ENCODE data around the gene EPB41L3. TPM values are rescaled to one million over a fixed set of nuclear protein-coding genes. Genes with fewer than 3 reads are reported as not detected.

The EPB41L3 gene
- total and polyA plus RNA-seq, 2 experiments from 2014 or later = 8.0 to 11.7 TPM

- H3F3A ChIP-seq (replicated peaks; ENCODE audit: low read depth) = no peaks in the 10 kb centered on the region
- H3K27me3 ChIP-seq (ENCODE audit: insufficient read depth) = no peaks in the 10 kb centered on the region
- H4K20me1 ChIP-seq (replicated peaks; ENCODE audit: insufficient read depth) = no peaks in the 10 kb centered on the region
- Mint-ChIP-seq H3K4me3 (no peak overlapping the region), H3K9me3 (no peaks in the 10 kb centered on the region), H3K36me3 (ENCODE audit: low read depth) (no peaks in the 10 kb centered on the region), H3K27ac (0 out of 2 replicates have a peak overlapping the region, but pooled peaks have one; percentile 14), H3K27me3 (ENCODE audit: insufficient read depth, low read depth, poor library complexity) (no peaks in the 10 kb centered on the region), H3K4me1 (peaks cover 23% of the 10 kb centered on the region)
- H3K36me3 ChIP-seq (ENCODE audit: insufficient read depth) = no peaks in the 10 kb centered on the region
- no peak overlapping the region for H3K27ac ChIP-seq (ENCODE audit: low read depth)
- no peak for DNase-seq (ENCODE audit: low spot score)
- no peaks in the 10 kb centered on the region for H3K79me2 ChIP-seq (replicated peaks; ENCODE audit: insufficient read depth)
- no peaks in the 10 kb centered on the region for H3K9me2 ChIP-seq (ENCODE audit: insufficient read depth)
- no peak overlapping the region for H2AFZ ChIP-seq
- H3K4me1 ChIP-seq (ENCODE audit: insufficient read depth) = no peaks in the 10 kb centered on the region; the same call in 1 of the 2 replicates
- H3K4me2 ChIP-seq = no peak overlapping the region
- no peak for ATAC-seq
- no peak for TF ChIP-seq EZH2phosphoT487 (IDR thresholded peaks at IDR 0.05; ENCODE audit: unreplicated experiment)
- TF ChIP-seq ZNF462 (CRISPR knock-in tag; IDR thresholded peaks at IDR 0.05) = no peak
- TF ChIP-seq EZH2 (IDR thresholded peaks at IDR 0.05; ENCODE audit: low read depth, unreplicated experiment) = no peak
- no peak for TF ChIP-seq REST (IDR thresholded peaks at IDR 0.05; ENCODE audit: unreplicated experiment)
- TF ChIP-seq CTCF (conservative IDR thresholded peaks at IDR 0.05; ENCODE audit: low read depth in 2 of 2) = no peak
- no peak for TF ChIP-seq ZNF114 (CRISPR knock-in tag; IDR thresholded peaks at IDR 0.05)
- no peak for TF ChIP-seq ZNF331 (CRISPR knock-in tag; IDR thresholded peaks at IDR 0.05; ENCODE audit: low read depth)
- no peak for TF ChIP-seq ETS1 (IDR thresholded peaks at IDR 0.05)
- no peak for TF ChIP-seq NANOG (IDR thresholded peaks at IDR 0.05; ENCODE audit: borderline replicate concordance)
- no peak for TF ChIP-seq POLR2AphosphoS5 (IDR thresholded peaks at IDR 0.05; ENCODE audit: low read depth)
- TF ChIP-seq STAT1 (IDR thresholded peaks at IDR 0.05; ENCODE audit: unreplicated experiment) = no peak
- TF ChIP-seq CREB1 (CRISPR knock-in tag; IDR thresholded peaks at IDR 0.05; ENCODE audit: low read depth) = no peak
- TF ChIP-seq JUNB (IDR thresholded peaks at IDR 0.05; ENCODE audit: unreplicated experiment) = no peak
- no peak overlapping the region for H3K4me3 ChIP-seq
Observed at GRCh38 chr18:5452943-5453443, 90.8 kb downstream of the EPB41L3 start.
